ENCODE data around the gene ISCA2. TPM values are rescaled to one million over a fixed set of nuclear protein-coding genes. Genes with fewer than 3 reads are reported as not detected.

Gene ISCA2
- polyA plus RNA-seq, 1 donor, result 35.1 TPM

DNA sequence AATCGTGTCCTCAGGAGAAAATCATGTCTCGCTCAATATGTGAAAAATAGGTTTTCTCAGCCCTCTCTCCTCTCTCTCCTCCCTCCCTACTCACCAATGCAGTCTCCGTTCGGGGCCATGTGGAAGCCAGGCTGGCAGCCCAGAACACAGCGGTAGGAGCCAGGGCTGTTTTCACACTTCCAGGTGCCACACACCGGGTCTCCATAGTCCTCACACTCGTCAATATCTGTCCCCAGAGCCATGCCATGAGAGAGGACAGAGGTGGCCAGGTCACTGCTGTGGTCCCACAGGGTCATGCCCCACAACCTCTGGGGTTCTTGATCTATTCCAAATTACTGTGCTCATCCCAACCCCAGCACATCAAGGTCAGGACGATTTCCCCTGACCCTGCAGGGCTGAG is 13.5 kb downstream of the ISCA2 start:
- no peak for DNase-seq

GRCh38 chr14:74507840-74508239 is 14.3 kb downstream of the ISCA2 start:
- DNase-seq, result no peak

DNA sequence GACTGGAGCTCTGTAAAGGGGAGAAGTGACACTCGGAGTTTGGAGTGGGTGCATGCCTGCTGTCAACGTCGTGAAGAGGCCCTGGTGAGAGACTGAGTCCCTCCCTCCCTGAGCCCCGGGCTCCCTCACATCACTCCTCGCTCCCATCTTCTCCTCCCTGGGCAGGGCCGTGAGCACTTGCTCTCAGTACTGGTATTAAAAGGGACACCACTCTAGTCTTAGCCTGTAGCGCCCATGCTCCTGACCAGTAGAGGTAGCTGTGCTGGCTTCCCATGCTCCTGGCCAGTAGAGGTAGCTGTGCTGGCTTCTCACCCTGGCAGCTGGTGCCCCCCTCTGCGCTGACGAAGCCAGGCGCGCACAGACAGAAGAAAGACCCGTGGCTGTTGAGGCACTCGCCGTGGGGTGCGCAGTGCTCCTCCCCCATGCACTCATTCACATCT is 14.7 kb downstream of the ISCA2 start:
- no peak for DNase-seq

GRCh38 chr14:74508844-74509428 is 15.4 kb downstream of the ISCA2 start:
- DNase-seq, result no peak

DNA sequence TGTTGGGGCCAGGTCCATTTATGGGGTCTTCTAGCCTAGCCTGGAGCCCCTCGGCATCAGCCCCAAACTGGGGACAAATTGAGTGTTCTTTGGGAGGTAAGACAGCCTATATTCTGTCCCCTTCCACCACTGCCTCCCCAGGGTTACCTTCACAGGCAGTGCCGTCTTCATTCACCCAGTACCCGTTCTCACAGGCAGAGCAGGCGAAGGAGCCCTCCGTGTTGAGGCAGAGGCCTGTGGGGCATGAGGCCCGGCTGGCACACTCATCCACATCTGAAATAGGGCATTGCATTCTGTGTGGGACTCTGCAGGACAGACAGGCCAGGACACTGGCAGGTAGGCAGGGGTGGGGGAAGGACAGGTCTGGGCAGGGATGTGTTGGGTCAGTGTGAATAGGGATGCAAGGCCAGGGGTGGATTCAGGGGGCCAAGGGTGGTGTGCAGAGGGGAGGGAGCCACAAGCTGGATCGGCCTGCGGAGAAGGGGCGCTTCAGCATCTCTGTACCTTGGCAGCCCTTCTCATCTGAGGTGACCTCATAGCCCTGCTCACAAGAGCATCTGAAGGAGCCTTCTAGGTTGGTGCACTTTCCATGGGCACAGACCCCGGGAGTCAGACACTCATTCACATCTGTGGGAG is 16.1 kb downstream of the ISCA2 start:
- DNase-seq, result no peak

DNA sequence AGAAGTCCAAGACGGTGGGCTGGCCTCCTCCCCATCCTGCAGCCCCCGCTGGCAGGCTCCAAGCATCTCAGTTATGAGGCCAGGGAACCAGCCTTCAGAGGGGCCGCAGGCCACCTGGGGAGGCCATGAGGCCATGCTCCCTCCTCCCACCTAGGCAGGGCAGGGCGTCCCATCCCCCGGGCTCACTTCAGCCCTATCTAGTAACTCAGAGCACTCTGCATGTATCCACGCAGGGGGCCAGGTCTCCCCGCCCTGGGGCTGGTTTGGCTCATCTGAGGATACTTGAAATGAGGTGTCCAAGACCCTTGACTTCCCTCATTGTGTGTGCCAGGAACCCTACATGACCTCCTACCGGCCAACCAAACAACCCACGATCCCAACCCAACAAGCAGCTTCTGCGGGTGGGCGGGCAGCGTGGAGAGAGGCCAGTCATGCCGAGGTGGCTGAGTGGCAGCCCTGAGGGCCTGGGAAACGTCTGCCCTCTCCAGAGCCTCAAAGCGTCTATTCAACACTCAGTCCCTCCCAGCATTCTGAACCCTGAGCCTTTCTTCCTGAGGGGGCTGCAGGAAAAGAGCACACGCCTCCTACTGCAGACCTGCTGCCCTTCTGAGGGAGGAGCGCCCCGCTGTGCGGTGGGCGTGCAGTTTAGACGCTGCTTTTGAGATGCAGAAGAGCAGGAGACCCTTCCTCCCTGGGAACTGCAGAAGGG is 16.8 kb downstream of the ISCA2 start:
- DNase-seq, result no peak

DNA sequence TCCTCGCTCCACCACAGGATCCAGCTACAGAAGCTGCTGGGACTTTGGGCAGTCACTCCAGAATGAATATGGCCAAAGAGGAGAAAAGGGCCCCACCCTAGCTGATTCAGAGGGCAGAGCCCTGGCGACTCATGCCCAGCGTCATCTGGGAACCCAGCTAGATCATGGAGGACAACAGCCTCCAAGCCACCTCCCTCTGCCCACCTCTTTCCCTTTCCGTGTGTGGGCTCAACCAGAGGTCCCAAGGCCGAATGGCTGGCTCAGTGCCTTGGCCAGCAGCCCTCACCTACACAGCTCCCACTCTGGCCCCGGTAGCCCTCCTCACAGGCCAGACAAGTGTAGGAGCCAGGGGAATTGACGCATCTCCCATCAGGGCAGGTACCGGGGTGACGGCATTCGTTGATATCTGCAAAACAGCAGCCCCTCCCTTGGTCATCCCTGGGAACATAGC is 17.4 kb downstream of the ISCA2 start:
- no peak for DNase-seq

GRCh38 chr14:74511966-74512830 is 18.6 kb downstream of the ISCA2 start:
- no peak for DNase-seq

- DNase-seq, result no peak
Observed at GRCh38 chr14:74514471-74514941, 20.9 kb downstream of the ISCA2 start.

DNA sequence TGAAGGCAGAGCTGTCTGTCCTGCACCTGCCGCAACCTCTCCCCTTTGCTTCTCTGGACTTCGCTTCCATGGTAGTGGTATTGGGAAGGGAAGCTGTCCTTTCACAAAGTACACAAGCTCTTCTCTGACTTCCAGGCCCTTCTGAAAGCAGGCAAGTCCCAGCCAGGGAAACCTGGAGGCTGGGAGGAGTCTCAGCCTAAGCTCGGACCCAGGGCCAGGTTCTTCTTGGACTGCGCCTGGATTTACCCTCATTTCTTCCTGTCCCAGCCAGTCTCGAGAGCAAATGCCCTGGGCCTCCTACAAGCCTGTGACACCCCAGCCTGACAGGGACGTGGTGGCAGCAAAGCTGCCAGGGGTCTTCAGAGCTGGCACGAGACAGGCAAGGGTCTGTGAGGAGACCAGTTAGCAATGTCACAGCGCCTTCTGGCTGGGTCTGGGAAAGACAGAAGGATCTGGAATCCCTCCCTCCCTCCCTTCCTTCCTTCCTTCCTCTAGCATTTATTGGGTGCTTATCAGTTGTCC is 22.4 kb downstream of the ISCA2 start:
- no peak for DNase-seq

DNA sequence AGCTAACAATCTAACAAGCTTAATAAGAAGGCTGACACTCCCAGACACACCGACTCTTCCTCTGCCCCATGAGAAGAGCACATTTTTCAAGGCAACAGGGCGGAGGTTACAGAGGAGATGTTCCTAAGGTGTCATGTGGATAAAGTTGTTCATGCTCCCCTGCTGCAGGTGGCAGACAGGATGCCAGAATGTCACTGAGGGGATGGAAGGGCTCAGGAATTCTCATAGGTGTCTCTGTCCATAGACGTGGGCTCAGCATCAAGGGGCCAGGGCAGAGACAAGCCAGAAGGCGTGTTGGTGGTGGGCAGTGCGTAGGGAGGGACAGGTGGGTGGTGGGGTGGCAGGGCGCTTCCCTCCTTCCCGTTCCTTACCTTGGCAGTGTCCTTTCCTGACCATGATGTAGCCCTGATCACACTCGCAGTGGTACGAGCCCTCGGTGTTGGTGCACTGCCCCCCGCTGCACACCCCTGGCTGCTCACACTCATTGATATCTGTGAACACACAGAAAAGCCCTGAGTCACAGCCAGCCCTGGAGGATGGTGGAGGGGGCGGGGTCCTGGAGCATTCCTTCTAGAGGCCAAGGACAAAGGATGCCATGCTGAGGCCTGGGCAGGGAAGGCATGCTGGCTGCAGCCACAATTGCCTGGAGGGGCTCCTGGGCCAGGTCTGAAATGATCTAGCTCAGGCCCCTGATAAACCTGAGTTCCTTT is 23.0 kb downstream of the ISCA2 start:
- DNase-seq, result no peak

- DNase-seq, result no peak
Observed at GRCh38 chr14:74517731-74518130, 24.2 kb downstream of the ISCA2 start.

GRCh38 chr14:74518221-74518620 is 24.7 kb downstream of the ISCA2 start:
- no peak for DNase-seq

GRCh38 chr14:74519316-74520074 is 25.9 kb downstream of the ISCA2 start:
- no peak for DNase-seq

DNA sequence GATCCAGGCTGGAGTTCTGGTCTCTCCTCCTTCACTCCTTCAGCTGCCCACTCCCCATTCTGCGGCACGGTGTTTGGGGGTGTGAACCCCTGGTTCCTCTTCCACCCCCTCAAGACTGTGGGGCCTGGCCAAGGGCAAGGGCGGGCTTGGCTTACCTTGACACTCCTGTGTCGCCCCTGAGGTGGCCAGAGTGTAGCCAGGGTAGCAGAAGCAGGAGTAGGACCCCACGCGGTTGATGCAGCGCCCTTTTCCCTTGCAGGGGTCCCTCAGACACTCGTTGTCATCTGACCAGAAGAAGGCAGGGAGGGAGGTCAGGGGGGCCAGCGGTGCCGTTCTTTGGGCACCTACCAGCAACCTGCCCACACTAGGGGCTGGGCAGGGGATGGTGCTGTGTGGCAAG is 28.2 kb downstream of the ISCA2 start:
- DNase-seq, result no peak

- no peak for DNase-seq
Observed at GRCh38 chr14:74522740-74523139, 29.2 kb downstream of the ISCA2 start.

DNA sequence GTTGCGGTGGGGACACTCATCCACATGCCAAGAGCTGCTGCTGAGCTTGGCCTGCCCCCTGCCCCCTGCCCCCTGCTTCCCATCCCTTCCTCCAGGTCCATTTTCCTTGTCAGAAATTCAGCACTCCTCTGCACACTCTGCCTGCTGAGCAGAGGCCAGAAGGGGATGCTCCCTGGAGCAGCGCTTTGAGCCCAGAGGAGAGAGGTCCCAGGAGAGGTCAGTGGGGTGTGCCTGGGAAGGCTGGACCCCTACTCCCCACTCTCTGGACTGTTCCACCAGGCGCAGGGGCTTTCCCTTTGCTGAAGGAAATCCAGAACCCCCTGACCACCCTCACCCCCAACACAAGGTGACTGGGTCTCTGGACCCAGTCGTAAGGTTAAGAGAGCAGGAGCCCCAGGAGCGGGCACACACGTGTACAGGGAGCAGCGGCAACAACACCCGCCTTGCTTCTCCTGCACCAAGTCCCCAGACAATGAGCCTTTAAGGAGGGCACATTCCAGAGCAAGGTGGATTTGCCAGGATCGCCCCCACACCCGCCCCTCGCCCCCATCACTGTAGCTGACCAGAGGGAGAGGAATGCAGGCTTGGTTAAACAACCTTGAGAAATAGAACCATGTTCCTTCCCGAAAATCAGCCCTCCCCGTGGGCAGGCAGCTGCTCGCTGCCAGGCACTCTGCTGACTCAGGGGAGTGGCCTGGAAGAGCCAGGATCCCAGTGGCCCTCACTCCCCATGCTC is 30.7 kb downstream of the ISCA2 start:
- no peak for DNase-seq

DNA sequence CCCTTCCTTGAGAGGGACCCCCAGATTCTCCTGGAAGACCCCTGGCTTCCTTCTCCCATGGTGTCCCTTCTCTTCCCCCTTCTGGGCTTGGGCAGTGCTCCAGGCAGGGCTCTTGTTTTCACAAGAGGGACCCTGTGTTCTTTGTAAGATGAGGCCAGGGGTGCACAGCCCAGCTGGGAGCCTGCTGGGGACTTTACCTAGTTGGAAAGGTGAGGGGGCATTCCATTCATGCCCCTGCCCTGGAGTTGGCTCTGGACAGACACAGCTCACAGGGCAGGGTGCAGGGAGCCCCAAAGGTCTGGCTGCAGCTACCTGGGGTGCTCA is 31.2 kb downstream of the ISCA2 start:
- no peak for DNase-seq

- no peak for DNase-seq
Observed at GRCh38 chr14:74525361-74525851, 31.8 kb downstream of the ISCA2 start.

Data from left kidney (tissue), 2 donors.